Heart right ventricle (tissue), 16 donors: ENCODE data around the gene LGR6. TPM values are rescaled to one million over a fixed set of nuclear protein-coding genes. Genes with fewer than 3 reads are reported as not detected.

Source experiments
- ATAC-seq, 8 donors: fragments of 200-7000 bp; cut with Tn5 transposase; one replicate each; pipeline ENCODE4 v1.9.1; 2020; ENCODE audit warnings: mild to moderate bottlenecking in 8 of 8, moderate library complexity in 8 of 8, moderate number of reproducible peaks in 1 of 8
- DNase-seq, 2 donors: peaks; one replicate each; pipeline ENCODE4 v3.0.0-alpha.2; 2020
- H3K27ac ChIP-seq, 10 donors: fragments of 200-600 bp; sonication (generic) in 2 of 10; one replicate each; pipeline versions ENCODE4 v1.5.0 to v1.8.0; 2020 to 2022; ENCODE audit warnings: mild to moderate bottlenecking in 3 of 10
- H3K27me3 ChIP-seq, 7 donors: fragments of 200-600 bp; one replicate each; pipeline ENCODE4 v1.8.0; 2021 to 2022; ENCODE audit warnings: mild to moderate bottlenecking in 2 of 7
- H3K36me3 ChIP-seq, 9 donors: fragments of 200-600 bp; sonication (generic) in 1 of 9; one replicate each; pipeline versions ENCODE4 v1.5.0 to v1.8.0; 2020 to 2022; ENCODE audit warnings: mild to moderate bottlenecking in 2 of 9
- H3K4me1 ChIP-seq, 9 donors: fragments of 200-600 bp; sonication (generic) in 1 of 9; one replicate each; pipeline versions ENCODE4 v1.5.0 to v1.8.0; 2020 to 2022; ENCODE audit warnings: mild to moderate bottlenecking in 4 of 9
- H3K4me3 ChIP-seq, 10 donors: fragments of 200-600 bp; sonication (generic) in 2 of 10; one replicate each; pipeline versions ENCODE4 v1.5.0 to v1.8.0; 2020 to 2022; ENCODE audit warnings: mild to moderate bottlenecking in 7 of 10, moderate library complexity in 2 of 10
- H3K9me3 ChIP-seq, 11 donors: fragments of 200-600 bp in 10 of 11; sonication (generic) in 2 of 11; one replicate each; pipeline versions ENCODE4 v1.5.0 to v1.8.0; 2013 to 2022; ENCODE audit warnings: mild to moderate bottlenecking in 2 of 11, control low read depth in 1 of 11, moderate library complexity in 1 of 11
- WGBS, 2 donors: extraction: QIAGEN DNeasy Blood & Tissue Kit; methylation state at CpG; one replicate each; pipeline ENCODE4 v1.1.7; 2013; ENCODE audit warnings: inconsistent platforms in 1 of 2; 5-methylcytosine and 5-hydroxymethylcytosine counted together
- intact Hi-C, 10 donors: fragments of 100-400 bp; cut with DNase I; formaldehyde crosslinking; loops; one replicate each; pipeline versions ENCODE4 v1.11.1 to v1.14.2; 2022
- polyA plus RNA-seq, 2 donors: library from polyadenylated mRNA; stranded (reverse); fragments of 200-250 nt; gene quantifications; one replicate each; pipeline ENCODE4 v1.2.3, GENCODE V29; 2013
- total RNA-seq, 10 donors: library from RNA; stranded (reverse); fragmentation: NEBNext Ultra II Directional in 3 of 10; extraction: Animal tissue kit (Norgen Biotek cat#: 25700) in 3 of 10; gene quantifications; one replicate each; pipeline versions ENCODE4 v1.2.1 to v1.2.4, GENCODE V29; 2021 to 2023
- TF ChIP-seq, protein P1 (sequence below), 9 donors: fragments of 200-600 bp; sonication (generic) in 2 of 9; IDR thresholded peaks; one replicate each; pipeline versions ENCODE4 v1.5.0 to v1.8.0; 2021 to 2022; ENCODE audit warnings: antibody characterized with exemption in 9 of 9, mild to moderate bottlenecking in 5 of 9, moderate library complexity in 1 of 9
- donor health status: Arrhythmogenic right ventricular cardiomyopathy.
- donor health status: ischemic (EF 13 %, LVEDD 7.1; RV severe dilation, severe dysfunction).
- donor health status: healthy with polysubstance abuse.
- donor health status: DM: no; HTN: yes; CAD: no.
- donor health status: DM: no; HTN: no; CAD: no.
- donor health status: ischemic (EF 25% LVEDD 6.9; RV normal size, moderate dysfunction).
- donor health status: ischemic (EF 25% LVEDD 5.7; RV mildly dilated, moderate dysfunction).
- donor health status: healthy.
- donor health status: DM: yes; HTN: yes; CAD: no.
- donor health status: Ischemic cardiomyopathy.
- donor health status: ischemic (EF 35%, LVEDD 5.7; RV mildly dilated, moderate dysfunction).
- donor health status: nonischemic (EF 11% LVEDD 7.7; RV severe dilation, severe dysfunction).
- donor health status: DM: yes; HTN: yes; CAD: no.
- donor health status: PGD.
- donor health status: ischemic (EF 29% LVEDD 5.4; RV normal size, mild dysfunction).
- donor health status: nonischemic (EF 23%, LVEDD 6.1; RV moderate dilation, normal function).

LGR6 gene
- total and polyA plus RNA-seq, 12 donors: 0.19 to 13.5 (median 2.2) TPM

DNA sequence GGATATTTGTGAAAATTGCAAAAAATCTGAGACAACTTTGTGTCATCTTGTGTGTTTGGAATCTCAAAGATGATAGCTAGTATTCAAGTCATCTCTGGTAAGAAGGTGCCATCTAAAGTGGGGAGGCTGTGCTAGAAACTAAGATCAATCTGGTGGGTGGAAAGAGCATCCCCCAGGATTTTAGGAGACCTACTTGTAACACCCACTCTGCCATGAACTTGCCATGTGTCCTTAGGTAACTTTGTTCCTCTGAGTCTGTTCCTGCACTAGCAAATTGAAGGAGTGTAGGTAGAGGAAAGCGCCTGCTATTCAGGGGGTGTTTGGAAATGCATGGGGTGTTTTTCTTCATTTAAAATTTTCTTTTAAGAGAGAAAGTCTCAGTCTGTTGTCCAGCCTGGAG is 24.4 kb downstream of the LGR6 start:
- Histone ChIP-seq H3K4me3 (no peak overlapping the region), H3K9me3 (no peaks in the 10 kb centered on the region), H3K36me3 (no peaks in the 10 kb centered on the region), H3K27me3 (peaks cover 10 to 69% (median 44%) of the 10 kb centered on the region in 7 donors), H3K27ac (no peak overlapping the region), H3K4me1 (peaks cover 0 to 8% (median 4%) of the 10 kb centered on the region in 9 donors)
- no peak for DNase-seq
- WGBS, 2 donors: 97% methylated on average over 1 of the region's 1 CpG
- intact Hi-C loops: no loop called here
- TF ChIP-seq, protein P1, sequence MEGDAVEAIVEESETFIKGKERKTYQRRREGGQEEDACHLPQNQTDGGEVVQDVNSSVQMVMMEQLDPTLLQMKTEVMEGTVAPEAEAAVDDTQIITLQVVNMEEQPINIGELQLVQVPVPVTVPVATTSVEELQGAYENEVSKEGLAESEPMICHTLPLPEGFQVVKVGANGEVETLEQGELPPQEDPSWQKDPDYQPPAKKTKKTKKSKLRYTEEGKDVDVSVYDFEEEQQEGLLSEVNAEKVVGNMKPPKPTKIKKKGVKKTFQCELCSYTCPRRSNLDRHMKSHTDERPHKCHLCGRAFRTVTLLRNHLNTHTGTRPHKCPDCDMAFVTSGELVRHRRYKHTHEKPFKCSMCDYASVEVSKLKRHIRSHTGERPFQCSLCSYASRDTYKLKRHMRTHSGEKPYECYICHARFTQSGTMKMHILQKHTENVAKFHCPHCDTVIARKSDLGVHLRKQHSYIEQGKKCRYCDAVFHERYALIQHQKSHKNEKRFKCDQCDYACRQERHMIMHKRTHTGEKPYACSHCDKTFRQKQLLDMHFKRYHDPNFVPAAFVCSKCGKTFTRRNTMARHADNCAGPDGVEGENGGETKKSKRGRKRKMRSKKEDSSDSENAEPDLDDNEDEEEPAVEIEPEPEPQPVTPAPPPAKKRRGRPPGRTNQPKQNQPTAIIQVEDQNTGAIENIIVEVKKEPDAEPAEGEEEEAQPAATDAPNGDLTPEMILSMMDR (IDR thresholded peaks at IDR 0.05): no peak
- no peak for ATAC-seq

DNA sequence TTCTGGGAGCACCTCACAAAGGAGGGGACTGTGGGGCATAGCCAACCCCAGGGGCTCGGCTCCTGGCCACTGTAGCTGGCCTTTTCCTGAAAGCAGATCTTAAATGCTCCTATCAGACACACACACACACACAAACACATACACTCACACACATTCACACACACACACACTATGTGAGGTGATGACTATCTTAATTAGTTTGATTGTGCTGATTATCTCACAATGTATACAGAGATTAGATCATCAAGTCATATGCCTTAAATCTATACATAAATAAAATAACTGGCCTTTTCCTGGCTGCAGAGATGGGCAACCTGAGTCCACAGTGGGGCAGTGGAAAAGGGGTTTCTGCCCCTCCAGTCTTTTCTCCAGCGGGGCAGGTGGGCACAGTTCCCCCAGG is 27.1 kb downstream of the LGR6 start:
- Histone ChIP-seq H3K4me1 (peaks cover 0 to 10% (median 0%) of the 10 kb centered on the region in 9 donors), H3K4me3 (no peak overlapping the region), H3K36me3 (no peaks in the 10 kb centered on the region), H3K27ac (no peak overlapping the region), H3K9me3 (no peaks in the 10 kb centered on the region), H3K27me3 (peaks cover 0 to 43% (median 24%) of the 10 kb centered on the region in 7 donors)
- ATAC-seq: no peak
- intact Hi-C loops: no loop called here
- TF ChIP-seq, protein P1 (IDR thresholded peaks at IDR 0.05): no peak
- WGBS, 2 donors: 86 to 93% methylated on average over 2 of the region's 2 CpGs
- no peak for DNase-seq

DNA sequence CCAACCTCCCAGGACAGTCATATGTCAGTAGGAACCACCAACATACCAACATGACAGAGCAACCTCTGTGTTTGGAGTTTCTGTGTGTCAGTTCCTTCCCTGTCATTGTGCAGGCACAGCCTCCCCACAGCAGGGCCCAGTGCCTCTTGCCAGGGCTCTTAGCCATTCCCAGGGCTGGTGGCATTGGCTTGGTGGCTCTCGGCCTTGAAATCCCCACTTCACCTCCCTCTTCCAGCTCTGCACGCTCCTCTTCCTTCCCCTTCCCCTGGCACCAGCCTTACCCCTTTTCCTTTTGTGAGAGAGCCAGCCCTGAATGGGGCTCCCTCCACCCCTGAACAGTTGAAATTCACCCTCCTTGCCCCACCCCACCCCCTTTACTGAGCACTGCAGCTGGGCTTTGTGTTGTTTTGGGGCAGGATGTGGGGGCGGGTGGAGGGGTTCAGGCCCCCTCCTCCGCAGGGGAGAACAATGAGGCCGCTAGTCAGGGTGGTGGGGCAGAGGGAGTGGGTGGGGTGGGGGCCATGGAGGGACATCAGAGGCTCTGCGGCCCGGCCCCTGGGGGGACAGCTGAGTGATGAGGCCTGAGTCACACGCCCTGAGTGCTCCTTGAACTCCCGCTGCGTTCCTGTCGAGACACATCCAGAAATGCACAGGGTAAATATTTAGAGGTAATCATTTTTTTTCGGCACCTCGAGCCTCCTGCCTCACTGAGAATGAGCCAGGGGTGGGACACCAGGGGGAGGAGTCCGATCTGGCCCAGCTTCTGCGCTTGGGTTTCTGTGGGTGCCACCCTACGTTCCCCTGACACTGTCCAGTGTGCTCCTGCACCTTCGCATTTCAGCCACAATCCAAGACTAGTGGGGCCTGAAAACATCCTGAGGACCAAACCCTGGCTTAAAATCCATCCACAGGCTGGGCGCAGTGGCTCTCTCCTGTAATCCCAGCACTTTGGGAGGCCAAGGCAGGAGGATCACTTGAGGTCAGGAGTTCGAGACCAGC is 28.6 kb downstream of the LGR6 start:
- DNase-seq: no peak
- TF ChIP-seq, protein P1 (IDR thresholded peaks at IDR 0.05): no peak
- intact Hi-C loops: no loop called here
- whole genome bisulfite sequencing, 2 donors: 58 to 70% methylated on average over 19 of the region's 19 CpGs
- Histone ChIP-seq H3K4me1 (peaks cover 0 to 10% (median 0%) of the 10 kb centered on the region in 9 donors), H3K4me3 (no peak overlapping the region), H3K9me3 (no peaks in the 10 kb centered on the region), H3K36me3 (no peaks in the 10 kb centered on the region), H3K27me3 (peaks cover 0 to 29% (median 10%) of the 10 kb centered on the region in 7 donors), H3K27ac (no peak overlapping the region)
- ATAC-seq: peak in 4 of 8 donors; percentile 34 to 56 (median 44)

DNA sequence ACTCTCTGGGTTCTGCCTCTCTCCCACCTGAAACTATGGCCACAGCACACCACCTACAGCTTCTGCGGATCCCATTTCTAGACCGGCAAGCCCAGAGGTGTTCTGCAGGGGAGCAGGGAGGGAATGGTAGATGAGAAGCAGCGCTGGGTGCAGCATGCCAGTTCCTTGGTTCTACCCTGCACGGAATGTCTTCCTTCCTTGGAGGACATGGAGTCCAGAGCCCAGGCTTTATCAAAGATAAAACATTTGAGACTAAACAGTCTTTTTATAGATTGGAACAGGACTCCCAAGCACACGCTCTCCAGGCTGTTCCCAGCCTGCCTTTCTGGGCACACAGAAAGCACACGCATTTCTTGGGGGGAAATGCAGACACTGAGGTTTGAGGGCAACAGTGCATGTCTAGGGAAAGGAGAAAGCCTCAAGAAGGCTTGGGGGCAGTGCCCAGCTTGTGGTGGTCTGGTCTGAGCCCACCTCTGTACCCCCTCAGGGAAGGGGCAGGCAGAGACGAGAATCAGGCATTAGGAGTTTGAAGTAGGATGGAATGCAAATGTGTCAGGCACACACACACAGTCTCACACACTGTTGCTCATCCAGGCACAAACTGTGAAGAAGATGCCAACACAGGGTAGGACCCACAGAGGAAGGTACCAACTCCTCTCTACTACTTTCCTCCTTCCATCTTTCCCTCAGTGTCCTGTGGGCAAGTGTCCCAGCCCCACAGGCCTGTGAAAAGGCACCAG is 29.7 kb downstream of the LGR6 start:
- no peak overlapping the region for H3K4me3 ChIP-seq
- peak in 4 of 8 donors; percentile 29 to 71 (median 50) for ATAC-seq
- intact Hi-C loops: no loop called here
- 55 to 60% methylated on average over 7 of the region's 7 CpGs for WGBS, 2 donors
- H3K4me1 ChIP-seq: peaks cover 0 to 10% (median 0%) of the 10 kb centered on the region in 9 donors
- no peaks in the 10 kb centered on the region for H3K9me3 ChIP-seq
- H3K36me3 ChIP-seq: no peaks in the 10 kb centered on the region
- DNase-seq: no peak
- peaks cover 0 to 23% (median 7%) of the 10 kb centered on the region in 7 donors for H3K27me3 ChIP-seq
- H3K27ac ChIP-seq: peak overlapping the region in 1 of 10 donors; percentile 35
- TF ChIP-seq, protein P1 (IDR thresholded peaks at IDR 0.05): no peak
